ENCODE data around the gene BTLA.
"Not testable (repeated sequence)": the region's sequence is repeated elsewhere in the genome, so short reads cannot be mapped to it uniquely, and the experiment has no call there.

BTLA gene

DNA sequence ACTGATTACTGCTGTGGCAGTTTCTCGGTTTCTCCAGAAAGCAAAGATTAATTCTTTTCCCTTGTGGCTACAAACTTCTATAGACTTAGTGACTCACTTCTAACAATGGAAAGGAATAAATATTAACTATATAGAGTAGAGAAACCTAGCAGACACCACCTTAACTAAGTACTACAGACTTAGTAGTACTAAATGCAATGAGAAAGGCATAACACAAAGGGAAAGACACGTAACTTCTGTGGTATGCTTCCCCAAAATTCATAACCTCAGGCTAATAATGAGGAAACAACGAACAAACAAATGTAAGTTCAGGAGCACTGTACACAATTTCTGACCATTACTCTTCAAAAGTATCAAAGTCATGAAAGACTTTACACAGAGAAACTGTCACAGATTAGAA, 31.3 kb upstream of the BTLA start:
- TF ChIP-seq ZNF560 (tag by site-specific recombination; IDR thresholded peaks at IDR 0.05; ENCODE audit: borderline replicate concordance) (no peak), BCL11B (tag by site-specific recombination; IDR thresholded peaks at IDR 0.05; ENCODE audit: low read depth) (no peak), ZNF362 (tag by site-specific recombination; IDR thresholded peaks at IDR 0.05) (no peak), ZNF394 (tag by site-specific recombination; IDR thresholded peaks at IDR 0.05; ENCODE audit: borderline replicate concordance) (no peak), YY1 (tag by site-specific recombination; IDR thresholded peaks at IDR 0.05) (no peak), MEIS1 (CRISPR knock-in tag; IDR thresholded peaks at IDR 0.05; ENCODE audit: borderline replicate concordance) (no peak), PATZ1 (tag by site-specific recombination; IDR thresholded peaks at IDR 0.05) (no peak), ZNF701 (tag by site-specific recombination; IDR thresholded peaks at IDR 0.05) (no peak), ZNF366 (tag by site-specific recombination; conservative IDR thresholded peaks at IDR 0.05) (no peak), ELK4 (IDR thresholded peaks at IDR 0.05; ENCODE audit: borderline replicate concordance, low read depth, low read length) (no peak), ZBTB26 (tag by site-specific recombination; optimal IDR thresholded peaks at IDR 0.05) (no peak), ZNF10 (tag by site-specific recombination; IDR thresholded peaks at IDR 0.05) (no peak), ZFP37 (tag by site-specific recombination; IDR thresholded peaks at IDR 0.05) (no peak)
- POLR2A ChIA-PET, result no interaction called here
- H3K27ac ChIP-seq (ENCODE audit: extremely low read depth, low read depth, low read length), result no peak overlapping the region
- no peaks in the 10 kb centered on the region for H3K9me3 ChIP-seq (ENCODE audit: control insufficient read depth, insufficient read depth, low read depth, low read length)
- no peak overlapping the region for H3K4me3 ChIP-seq (ENCODE audit: low read depth, low read length)
- H3K36me3 ChIP-seq (ENCODE audit: control insufficient read depth in 2 of 2, insufficient read depth in 1 of 2, low read length in 2 of 2), result peaks cover 8 to 48% of the 10 kb centered on the region in 2 experiments; a peak in 2 of 3 replicates
- CTCF ChIA-PET, result interaction anchor here (0.6 to 1.5 kb wide), 10 partner anchors 10 to 861 kb away, joined by 3 to 5 read pairs (median 3); no protein-coding TSS in a partner anchor
- no peaks in the 10 kb centered on the region; the same call in 1 of the 2 replicates for H3K4me1 ChIP-seq (ENCODE audit: control insufficient read depth, insufficient read depth, low read length)

GRCh38 chr3:112524127-112524526, 24.9 kb upstream of the BTLA start:
- H3K9me3 ChIP-seq (ENCODE audit: control insufficient read depth, insufficient read depth, low read depth, low read length); H3K4me3 ChIP-seq (ENCODE audit: low read depth, low read length); H3K27ac ChIP-seq (ENCODE audit: extremely low read depth, low read depth, low read length); POLR2A ChIA-PET; CTCF ChIA-PET; H3K4me1 ChIP-seq (ENCODE audit: control insufficient read depth, insufficient read depth, low read length): not testable (repeated sequence)
- peaks cover 0 to 16% of the 10 kb centered on the region in 2 experiments; a peak in 1 of 3 replicates for H3K36me3 ChIP-seq (ENCODE audit: control insufficient read depth in 2 of 2, insufficient read depth in 1 of 2, low read length in 2 of 2)

- no peak overlapping the region for H3K4me3 ChIP-seq (ENCODE audit: low read depth, low read length)
- CTCF ChIA-PET, result interaction anchor here (0.6 to 2.3 kb wide), 15 partner anchors 12 to 409 kb away, joined by 3 to 18 read pairs (median 4); partner anchors contain the start of gene CD200
- POLR2A ChIA-PET, result no interaction called here
- H3K36me3 ChIP-seq (ENCODE audit: control insufficient read depth in 2 of 2, insufficient read depth in 1 of 2, low read length in 2 of 2), result no peaks in the 10 kb centered on the region
- no peaks in the 10 kb centered on the region for H3K4me1 ChIP-seq (ENCODE audit: control insufficient read depth, insufficient read depth, low read length)
- TF ChIP-seq ZNF654 (tag by site-specific recombination; IDR thresholded peaks at IDR 0.05; ENCODE audit: low read depth) (peak; percentile 53), ATF2 (tag by site-specific recombination; IDR thresholded peaks at IDR 0.05; ENCODE audit: low read depth) (no peak)
- no peaks in the 10 kb centered on the region for H3K9me3 ChIP-seq (ENCODE audit: control insufficient read depth, insufficient read depth, low read depth, low read length)
- no peak overlapping the region for H3K27ac ChIP-seq (ENCODE audit: extremely low read depth, low read depth, low read length)
These were observed 20.2 kb upstream of the BTLA start for GRCh38 chr3:112519424-112520001.

DNA sequence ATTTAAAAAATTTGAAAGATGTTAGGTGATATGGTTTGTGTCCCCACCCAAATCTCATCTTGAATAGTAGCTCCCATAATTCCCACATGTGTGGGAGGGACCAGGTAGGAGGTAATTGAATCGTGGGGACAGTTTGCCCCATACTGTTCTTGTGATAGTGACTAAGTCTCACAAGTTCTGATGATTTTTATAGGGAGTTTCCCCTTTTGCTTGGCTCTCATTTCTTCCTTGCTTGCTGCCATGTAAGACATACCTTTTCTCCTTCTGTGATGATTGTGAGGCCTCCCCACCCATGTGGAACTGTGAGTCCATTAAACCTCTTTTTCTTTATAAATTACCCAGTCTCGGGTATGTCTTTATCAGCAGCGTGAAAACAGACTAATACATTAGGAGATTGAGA, 19.7 kb upstream of the BTLA start:
- H3K27ac ChIP-seq (ENCODE audit: extremely low read depth, low read depth, low read length); POLR2A ChIA-PET; H3K4me3 ChIP-seq (ENCODE audit: low read depth, low read length); H3K9me3 ChIP-seq (ENCODE audit: control insufficient read depth, insufficient read depth, low read depth, low read length); H3K36me3 ChIP-seq (ENCODE audit: control insufficient read depth in 2 of 2, insufficient read depth in 1 of 2, low read length in 2 of 2); H3K4me1 ChIP-seq (ENCODE audit: control insufficient read depth, insufficient read depth, low read length): not testable (repeated sequence)
- CTCF ChIA-PET, result interaction anchor here (0.5 to 1.1 kb wide), 3 partner anchors 86 to 407 kb away, joined by 3 to 4 read pairs (median 3); partner anchors contain the start of gene SLC9C1
